ENCODE data around the gene ZBTB37. TPM values are rescaled to one million over a fixed set of nuclear protein-coding genes. Genes with fewer than 3 reads are reported as not detected.

Gene ZBTB37
- total RNA-seq, 4 donors from 2014 or later: 15.8 to 17.6 (median 17.2) TPM

- no peak for TF ChIP-seq CTCF (IDR thresholded peaks at IDR 0.05; ENCODE audit: low read depth)
Observed at GRCh38 chr1:173867753-173868265, 371 bp upstream of the ZBTB37 start, which contains the start of gene GAS5. TSS of gene GAS5 (minus strand) at chr1:173867989.

GRCh38 chr1:173869021-173869359, 810 bp downstream of the ZBTB37 start:
- no peak for TF ChIP-seq CTCF (IDR thresholded peaks at IDR 0.05; ENCODE audit: low read depth)

GRCh38 chr1:173870252-173871075, 2.3 kb downstream of the ZBTB37 start:
- no peak for TF ChIP-seq CTCF (IDR thresholded peaks at IDR 0.05; ENCODE audit: low read depth)

- no peak for TF ChIP-seq CTCF (IDR thresholded peaks at IDR 0.05; ENCODE audit: low read depth)
Observed at GRCh38 chr1:173871091-173871490, 2.9 kb downstream of the ZBTB37 start.

- no peak for TF ChIP-seq CTCF (IDR thresholded peaks at IDR 0.05; ENCODE audit: low read depth)
Observed at GRCh38 chr1:173871500-173871899, 3.3 kb downstream of the ZBTB37 start.

GRCh38 chr1:173876732-173877131, 8.6 kb downstream of the ZBTB37 start:
- no peak for TF ChIP-seq CTCF (IDR thresholded peaks at IDR 0.05; ENCODE audit: low read depth)

GRCh38 chr1:173878251-173878650, 10.1 kb downstream of the ZBTB37 start:
- TF ChIP-seq CTCF (IDR thresholded peaks at IDR 0.05; ENCODE audit: low read depth): no peak

Measured in subcutaneous adipose tissue (tissue), 4 donors.